K562 (cell line): Measurements from ENCODE around the gene PURA. TPM values are rescaled to one million over a fixed set of nuclear protein-coding genes. Genes with fewer than 3 reads are reported as not detected.

ENCODE experiments used
- CBFB ChIP-seq: sonication (generic); formaldehyde crosslinking; IDR thresholded peaks from 2 replicates; pipeline ENCODE4 v1.4.0; 2020; ENCODE audit warnings: mild to moderate bottlenecking, missing genetic modification reagents
- CREB3L1 ChIP-seq: fragments of 450-650 bp; IDR thresholded peaks from 2 replicates; pipeline ENCODE4 v1.6.1; 2014; ENCODE audit warnings: low read depth, mild to moderate bottlenecking, moderate library complexity, borderline replicate concordance
- HBP1 ChIP-seq: fragments of 450-650 bp; formaldehyde crosslinking; IDR thresholded peaks from 2 replicates; pipeline ENCODE4 v1.4.0; 2022; ENCODE audit warnings: missing genetic modification characterization
- HMBOX1 ChIP-seq: sonication (generic); IDR thresholded peaks from 2 replicates; pipeline ENCODE4 v1.6.1; 2016
- MYBL2 ChIP-seq, 2 experiments: fragments of 450-650 bp in 1 of 2; sonication (generic) in 1 of 2; formaldehyde crosslinking in 1 of 2; IDR thresholded peaks; 2 replicates each; pipeline versions ENCODE4 v1.6.1 to v1.8.1; 2017 to 2022; ENCODE audit warnings: borderline replicate concordance in 1 of 2, inconsistent platforms in 1 of 2, low read depth in 1 of 2, mild to moderate bottlenecking in 1 of 2, missing genetic modification reagents in 1 of 2, moderate library complexity in 1 of 2
- NR2F6 ChIP-seq: fragments of 450-650 bp; formaldehyde crosslinking; IDR thresholded peaks from 2 replicates; pipeline ENCODE4 v1.4.0; 2020; ENCODE audit warnings: mild to moderate bottlenecking
- POLR2B ChIP-seq: fragments of 450-650 bp; IDR thresholded peaks from 2 replicates; pipeline ENCODE4 v1.6.1; 2018; ENCODE audit warnings: low read depth; ENCODE audit not compliant: partially characterized antibody
- PRMT5 ChIP-seq: sonication (generic); formaldehyde crosslinking; IDR thresholded peaks from 2 replicates; pipeline ENCODE4 v1.5.0; 2020; ENCODE audit warnings: missing genetic modification reagents
- ZFP30 ChIP-seq: fragments of 250-450 bp; sonication (Bioruptor Pico); IDR thresholded peaks from 2 replicates; pipeline ENCODE4 v1.8.0; 2022; ENCODE audit warnings: moderate library complexity, mild to moderate bottlenecking, inconsistent platforms, borderline replicate concordance
- ZFP36 ChIP-seq: fragments of 150-350 bp; IDR thresholded peaks from 2 replicates; pipeline ENCODE4 v1.6.1; 2018; ENCODE audit warnings: low read length, low read depth; ENCODE audit not compliant: partially characterized antibody
- ZHX1 ChIP-seq: fragments of 150-350 bp; conservative IDR thresholded peaks from 2 replicates; pipeline ENCODE4 v1.6.1; 2014; ENCODE audit warnings: low read length
- ZNF23 ChIP-seq: fragments of 250-450 bp; sonication (Bioruptor Pico); IDR thresholded peaks from 2 replicates; pipeline ENCODE4 v1.4.0; 2020; ENCODE audit warnings: mild to moderate bottlenecking
- ZNF431 ChIP-seq: sonication (generic); formaldehyde crosslinking; IDR thresholded peaks from 2 replicates; pipeline ENCODE4 v1.8.0; 2022; ENCODE audit warnings: mild to moderate bottlenecking, missing genetic modification reagents
- ZNF780A ChIP-seq: fragments of 250-450 bp; sonication (Bioruptor Pico); IDR thresholded peaks from 2 replicates; pipeline ENCODE4 v1.5.0; 2021; ENCODE audit warnings: mild to moderate bottlenecking
- polyA plus RNA-seq, 8 experiments: library from polyadenylated mRNA; depleted of rRNA in 4 of 8; stranded (reverse) in 5 of 8; unstranded in 3 of 8; fragments of >200 nt; fragmentation: Nextera tagmentation in 2 of 8; fragmentation: Illumina TruSeq in 1 of 8; extraction: Ambion mirVana in 2 of 8; extraction: Trizol in 1 of 8; gene quantifications; 2 replicates each; pipeline versions ENCODE4 v1.2.1 to v1.2.3, GENCODE V29; 2011 to 2014; ENCODE audit warnings: inconsistent platforms in 1 of 8, missing spikeins in 1 of 8
- total RNA-seq, 7 experiments: library from RNA; depleted of rRNA in 6 of 7; stranded (reverse); fragments of >200 nt in 6 of 7; fragmentation: Illumina TruSeq in 2 of 7; extraction: Trizol in 2 of 7; gene quantifications; 2 replicates each; pipeline versions ENCODE4 v1.2.1 to v1.2.3, GENCODE V29; 2011 to 2021; ENCODE audit warnings: low replicate concordance in 1 of 7
- TF ChIP-seq, protein P1 (sequence below): fragments of 250-450 bp; sonication (Bioruptor Pico); IDR thresholded peaks from 2 replicates; pipeline ENCODE4 v1.9.0; 2021; ENCODE audit warnings: mild to moderate bottlenecking, inconsistent platforms
- TF ChIP-seq, protein P2 (sequence below): IDR thresholded peaks from 2 replicates; pipeline ENCODE4 v1.6.1; 2011; ENCODE audit not compliant: insufficient read length; ENCODE audit errors: extremely low read depth

PURA gene
- total and polyA plus RNA-seq, 9 of the 15 experiments (the other 6 are each of a cell fraction or from before 2014, with no cell fraction given), result 3.2 to 11.1 (median 5.4) TPM

GRCh38 chr5:140107312-140108092 is 6.4 kb upstream of the PURA start (continued):
- TF ChIP-seq MYBL2 (IDR thresholded peaks at IDR 0.05; ENCODE audit: low read depth) (no peak), MYBL2 (CRISPR knock-in tag; IDR thresholded peaks at IDR 0.05; ENCODE audit: borderline replicate concordance) (no peak), ZFP30 (CRISPR knock-in tag) (no peak), CREB3L1 (peak; percentile 93), ZNF431 (CRISPR knock-in tag) (no peak), HMBOX1 (no peak), CBFB (no peak), PRMT5 (no peak), ZFP36 (no peak), HBP1 (CRISPR knock-in tag) (no peak), NR2F6 (no peak), POLR2B (peak; percentile 85), ZNF780A (CRISPR knock-in tag) (no peak), ZHX1 (no peak), ZNF23 (CRISPR knock-in tag) (no peak)
- TF ChIP-seq, protein P1, sequence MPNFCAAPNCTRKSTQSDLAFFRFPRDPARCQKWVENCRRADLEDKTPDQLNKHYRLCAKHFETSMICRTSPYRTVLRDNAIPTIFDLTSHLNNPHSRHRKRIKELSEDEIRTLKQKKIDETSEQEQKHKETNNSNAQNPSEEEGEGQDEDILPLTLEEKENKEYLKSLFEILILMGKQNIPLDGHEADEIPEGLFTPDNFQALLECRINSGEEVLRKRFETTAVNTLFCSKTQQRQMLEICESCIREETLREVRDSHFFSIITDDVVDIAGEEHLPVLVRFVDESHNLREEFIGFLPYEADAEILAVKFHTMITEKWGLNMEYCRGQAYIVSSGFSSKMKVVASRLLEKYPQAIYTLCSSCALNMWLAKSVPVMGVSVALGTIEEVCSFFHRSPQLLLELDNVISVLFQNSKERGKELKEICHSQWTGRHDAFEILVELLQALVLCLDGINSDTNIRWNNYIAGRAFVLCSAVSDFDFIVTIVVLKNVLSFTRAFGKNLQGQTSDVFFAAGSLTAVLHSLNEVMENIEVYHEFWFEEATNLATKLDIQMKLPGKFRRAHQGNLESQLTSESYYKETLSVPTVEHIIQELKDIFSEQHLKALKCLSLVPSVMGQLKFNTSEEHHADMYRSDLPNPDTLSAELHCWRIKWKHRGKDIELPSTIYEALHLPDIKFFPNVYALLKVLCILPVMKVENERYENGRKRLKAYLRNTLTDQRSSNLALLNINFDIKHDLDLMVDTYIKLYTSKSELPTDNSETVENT, result peak; percentile 59
- TF ChIP-seq, protein P2, sequence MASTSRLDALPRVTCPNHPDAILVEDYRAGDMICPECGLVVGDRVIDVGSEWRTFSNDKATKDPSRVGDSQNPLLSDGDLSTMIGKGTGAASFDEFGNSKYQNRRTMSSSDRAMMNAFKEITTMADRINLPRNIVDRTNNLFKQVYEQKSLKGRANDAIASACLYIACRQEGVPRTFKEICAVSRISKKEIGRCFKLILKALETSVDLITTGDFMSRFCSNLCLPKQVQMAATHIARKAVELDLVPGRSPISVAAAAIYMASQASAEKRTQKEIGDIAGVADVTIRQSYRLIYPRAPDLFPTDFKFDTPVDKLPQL, result no peak
